GM19324 (cell line): ENCODE data around the gene PHF19.

Experiments
- ATAC-seq: cut with Tn5 transposase; IDR thresholded peaks from one replicate; pipeline ENCODE4 v1.9.1; 2021; ENCODE audit warnings: mild to moderate bottlenecking, moderate library complexity; ENCODE audit not compliant: unreplicated experiment, low FRiP score

The PHF19 gene

DNA sequence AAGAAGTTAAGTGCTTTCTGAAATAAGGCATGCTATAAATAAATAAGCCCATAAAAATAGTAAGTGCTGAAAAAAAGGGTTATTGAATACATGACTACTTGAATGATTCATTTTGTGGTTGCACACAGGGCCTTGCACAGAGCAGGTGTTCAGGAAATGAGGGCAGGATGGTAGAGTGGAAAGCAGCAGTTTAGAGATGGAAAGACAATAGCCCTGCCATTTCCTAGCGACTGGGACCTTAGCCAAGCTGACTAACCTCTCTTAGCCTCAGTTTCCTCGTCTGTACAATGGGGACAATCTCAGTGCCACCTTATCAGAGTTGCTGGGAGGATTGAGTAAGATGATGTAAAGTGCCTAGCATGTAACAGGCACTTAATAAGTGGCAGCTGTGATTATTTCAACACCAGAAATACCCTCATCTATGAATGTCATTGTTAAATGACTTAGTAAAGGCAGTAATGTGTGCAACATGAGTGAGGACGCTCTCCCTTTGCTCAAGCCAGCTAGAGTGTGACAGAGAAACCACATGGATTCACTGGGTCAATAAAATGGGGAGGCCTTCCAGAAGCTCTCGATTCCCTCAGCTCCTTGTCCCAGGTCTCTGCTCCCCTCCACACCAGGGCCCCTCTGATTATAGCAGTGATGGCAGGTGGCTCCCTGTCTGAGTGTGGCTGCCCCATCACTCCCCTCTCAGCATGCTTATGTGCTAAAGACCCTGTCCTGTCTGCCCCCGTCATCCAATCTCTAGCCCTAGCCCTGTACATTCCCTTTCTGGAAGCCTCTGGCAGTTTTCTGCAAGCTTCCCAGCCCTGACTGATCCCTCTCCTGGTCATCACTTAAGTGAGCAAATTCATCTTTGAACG is 16.0 kb upstream of the PHF19 start:
- peak; percentile 78 for ATAC-seq

DNA sequence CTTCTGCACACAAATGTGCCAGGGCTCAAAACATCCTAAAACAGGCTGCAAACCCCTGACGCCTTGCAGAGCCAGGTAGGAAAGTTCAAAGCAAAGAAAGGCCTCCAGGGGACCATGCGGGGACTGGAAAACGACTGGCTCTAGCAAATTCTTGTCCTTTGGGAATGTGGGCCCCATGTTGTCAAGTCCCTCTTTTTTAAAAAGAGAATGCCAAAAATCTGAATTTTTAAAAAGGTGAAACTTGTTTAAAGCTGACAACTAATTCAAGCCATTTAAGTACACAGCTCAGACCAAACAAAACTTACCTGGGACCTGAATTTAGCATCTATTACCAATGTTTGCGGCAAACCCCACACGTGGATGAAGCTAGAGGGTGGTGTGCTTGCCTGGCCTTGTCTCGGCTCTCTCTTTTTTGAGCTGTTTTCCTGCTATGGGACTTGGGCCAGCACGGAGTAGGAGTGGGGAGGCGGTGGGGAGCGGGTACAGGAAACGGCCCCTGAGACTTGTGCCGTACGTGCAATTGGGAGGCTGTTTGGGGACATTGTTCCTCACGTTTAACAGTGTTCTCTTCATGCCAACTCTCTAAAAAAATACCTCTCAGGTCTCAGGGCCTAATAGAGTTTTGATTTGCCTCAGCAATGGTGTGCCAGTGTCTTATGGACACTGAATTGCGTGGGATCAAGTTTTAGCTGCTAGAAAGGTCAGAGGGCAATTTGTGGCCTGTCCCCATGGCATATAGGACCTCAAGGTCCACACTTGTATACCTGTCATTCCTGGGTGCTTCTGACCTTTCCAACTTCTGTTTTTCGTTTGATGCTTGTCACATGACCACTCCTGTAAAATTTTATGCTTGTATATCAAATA is 15.1 kb upstream of the PHF19 start:
- ATAC-seq = peak; percentile 50

DNA sequence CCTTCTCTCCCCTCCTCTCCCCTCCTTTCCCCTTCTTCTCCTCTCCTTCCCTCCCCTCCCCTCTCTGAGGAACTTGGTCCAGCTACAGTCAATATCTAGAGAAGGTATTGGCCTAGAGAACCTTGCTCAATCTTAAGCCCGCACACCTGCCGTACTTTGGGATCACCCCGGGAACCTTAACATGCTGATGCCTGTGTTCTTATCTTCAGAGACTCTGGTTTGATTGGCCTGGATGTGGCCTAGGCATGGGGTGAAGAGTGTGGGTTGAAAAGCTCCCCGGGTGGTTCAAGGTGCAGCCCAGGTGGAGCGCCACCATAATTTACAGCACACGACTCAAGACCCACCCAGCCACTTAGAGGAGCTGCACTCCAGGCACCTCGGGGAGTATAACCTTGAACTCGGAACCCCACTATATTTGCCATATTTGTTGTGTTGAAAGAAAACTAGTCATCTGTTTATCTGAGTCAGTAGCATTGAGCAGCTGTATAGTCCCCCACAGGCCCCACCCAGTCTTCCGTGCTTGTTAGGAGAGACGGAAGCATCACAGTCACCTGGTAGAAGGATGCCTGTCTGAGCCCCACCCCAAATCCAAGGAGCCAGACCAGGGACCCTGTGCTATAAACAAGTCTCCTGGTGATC is 14.4 kb upstream of the PHF19 start:
- no peak for ATAC-seq

DNA sequence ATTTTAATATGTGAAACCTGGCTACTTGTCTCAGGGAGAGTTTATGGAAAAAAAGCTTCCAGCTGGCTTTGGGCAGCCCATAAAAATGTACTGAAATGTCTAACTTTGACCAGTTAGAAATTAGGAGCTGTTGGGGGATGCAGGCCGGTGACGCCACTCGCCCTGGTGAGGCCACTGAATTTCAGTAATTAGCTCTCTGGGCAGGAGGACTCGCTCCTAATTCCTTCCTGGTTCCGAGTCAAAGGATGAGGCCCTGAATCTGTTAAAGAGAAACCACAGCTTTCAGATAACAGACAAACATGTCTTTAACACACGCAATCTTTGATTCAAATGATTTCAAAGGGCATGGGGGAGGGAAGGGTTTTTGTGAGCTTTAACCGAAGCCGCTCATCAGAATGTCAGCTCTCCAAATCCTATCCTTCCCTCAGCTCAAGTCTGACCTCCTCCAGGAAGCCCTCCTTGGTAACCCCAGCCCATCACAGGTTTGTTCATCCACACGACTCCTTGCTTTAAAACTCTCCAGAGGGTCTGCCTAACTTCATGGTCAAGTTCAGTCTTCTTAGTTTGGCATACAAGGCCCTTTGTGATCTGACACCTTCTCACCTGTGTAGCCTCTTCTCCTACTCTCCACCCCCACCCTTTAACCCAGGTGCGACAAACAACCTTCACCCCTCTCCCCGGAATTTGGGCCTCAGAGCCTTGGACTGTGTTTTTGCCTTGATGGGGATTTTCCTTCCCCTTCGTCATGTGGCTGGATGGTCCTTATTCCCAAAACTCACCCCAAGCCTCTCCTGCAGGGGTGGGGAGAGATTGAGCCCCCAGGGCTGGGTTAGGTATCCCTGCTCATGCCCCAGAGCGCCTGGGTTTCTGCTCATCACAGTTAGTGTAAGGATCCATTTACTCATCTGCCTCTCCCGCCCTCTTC is 13.6 kb upstream of the PHF19 start:
- no peak for ATAC-seq

DNA sequence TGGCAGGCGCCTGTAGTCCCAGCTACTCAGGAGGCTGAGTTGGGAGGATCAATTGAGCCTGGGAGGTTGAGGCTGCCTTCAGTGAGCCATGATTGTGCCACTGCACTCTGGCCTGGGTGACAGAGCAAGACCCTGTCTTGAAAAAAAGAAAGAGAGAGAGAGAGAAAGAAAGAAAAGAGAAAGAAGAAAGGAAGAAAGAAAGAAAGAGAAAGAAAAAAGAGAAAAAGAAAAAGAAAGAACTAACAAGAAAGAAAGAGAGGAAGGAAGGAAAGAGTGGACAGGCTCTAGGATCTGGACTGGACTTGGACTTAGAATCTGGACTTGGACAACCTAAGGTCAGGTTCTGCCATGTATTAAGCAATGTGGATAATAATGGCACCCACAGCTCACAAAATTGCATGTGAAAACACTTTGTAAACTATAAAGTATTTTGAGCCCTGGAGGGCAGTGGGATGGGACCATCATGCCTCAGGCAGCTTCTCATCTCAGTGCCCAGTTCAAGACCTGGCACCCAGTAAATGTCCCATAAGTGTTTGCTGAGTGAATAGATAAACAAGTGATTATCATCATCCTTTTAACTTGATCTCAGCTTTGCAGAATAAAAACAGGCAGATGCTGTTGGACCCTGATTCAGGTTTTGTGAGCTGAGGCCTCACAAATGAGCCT is 12.8 kb upstream of the PHF19 start:
- ATAC-seq = no peak

DNA sequence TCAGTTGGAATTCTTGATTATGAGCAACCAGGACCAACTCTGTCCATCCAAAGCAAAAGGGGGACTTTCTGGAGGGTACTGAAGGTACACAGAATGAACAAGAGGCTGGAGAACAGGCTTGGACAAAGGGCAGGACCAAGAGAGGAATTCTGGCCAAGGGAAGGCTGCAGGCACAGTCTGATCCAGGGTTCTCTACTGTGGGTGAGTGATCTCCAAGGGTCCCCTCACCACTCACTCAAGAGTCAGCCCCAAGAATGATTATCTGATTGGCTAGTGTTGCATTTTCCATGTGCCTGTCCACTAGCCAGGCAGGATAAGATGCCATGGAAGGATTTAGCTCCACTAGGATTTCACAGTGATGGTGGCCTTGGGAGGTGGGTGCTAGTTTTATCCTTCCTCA is 11.6 kb upstream of the PHF19 start:
- ATAC-seq = no peak

DNA sequence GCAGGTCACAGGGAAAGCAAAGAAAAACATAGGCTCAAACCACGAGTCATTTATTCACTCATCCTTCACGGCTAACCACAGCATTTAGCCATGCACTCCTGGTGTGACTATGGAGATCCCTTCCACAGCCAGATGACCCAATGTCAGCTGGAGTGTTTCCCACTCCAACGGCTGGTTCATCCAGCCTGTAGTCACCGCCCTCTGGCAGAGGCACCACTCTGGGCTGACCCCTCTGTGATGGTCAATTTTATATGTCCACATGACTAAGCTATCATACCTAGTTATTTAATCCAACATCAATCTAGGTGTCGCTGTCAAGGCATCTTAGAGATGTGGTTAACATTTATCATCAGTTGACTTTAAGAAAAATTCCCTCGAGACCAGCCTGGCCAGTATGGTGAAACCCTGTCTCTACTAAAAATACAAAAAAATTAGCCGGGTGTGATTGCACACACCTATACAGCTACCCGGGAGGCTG is 9.5 kb upstream of the PHF19 start:
- no peak for ATAC-seq

DNA sequence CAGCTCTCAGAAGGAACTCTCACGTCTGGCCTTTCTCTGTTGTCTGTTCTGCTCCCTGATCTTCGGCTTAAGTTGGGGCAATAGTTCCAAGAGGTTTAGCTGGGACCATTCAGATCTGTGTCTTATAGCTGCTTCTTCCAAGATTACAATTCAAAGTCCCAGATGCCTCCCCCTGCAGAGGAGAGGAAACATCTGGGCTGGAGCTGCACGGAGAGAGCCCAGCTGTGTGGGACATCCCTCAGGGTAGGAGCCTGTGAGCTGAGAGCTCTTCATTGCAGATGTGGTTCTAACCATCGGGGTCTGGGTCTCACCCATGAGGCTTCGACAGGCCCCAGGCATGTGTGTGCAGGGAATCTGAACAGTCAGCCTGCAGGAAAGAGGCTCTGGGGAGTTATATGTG is 9.0 kb upstream of the PHF19 start:
- ATAC-seq = no peak

DNA sequence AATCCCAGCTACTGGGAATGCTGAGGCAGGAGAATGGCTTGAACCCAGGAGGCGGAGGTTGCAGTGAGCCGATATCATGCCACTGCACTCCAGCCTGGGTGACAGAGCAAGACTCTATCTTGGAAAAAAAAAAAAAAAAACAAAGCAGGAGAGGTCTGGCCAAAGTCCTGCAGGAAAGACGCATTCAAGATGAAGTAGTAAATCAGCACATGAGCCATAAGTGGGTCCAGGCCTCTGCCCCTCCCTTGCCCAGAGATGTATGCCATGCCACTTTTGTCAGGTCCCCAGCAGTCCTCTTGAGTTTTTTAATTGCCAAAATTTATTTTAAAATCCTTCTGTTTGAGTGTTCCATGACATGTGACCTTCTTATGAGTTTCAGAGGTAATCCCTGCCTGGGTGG is 8.5 kb upstream of the PHF19 start:
- ATAC-seq = no peak

DNA sequence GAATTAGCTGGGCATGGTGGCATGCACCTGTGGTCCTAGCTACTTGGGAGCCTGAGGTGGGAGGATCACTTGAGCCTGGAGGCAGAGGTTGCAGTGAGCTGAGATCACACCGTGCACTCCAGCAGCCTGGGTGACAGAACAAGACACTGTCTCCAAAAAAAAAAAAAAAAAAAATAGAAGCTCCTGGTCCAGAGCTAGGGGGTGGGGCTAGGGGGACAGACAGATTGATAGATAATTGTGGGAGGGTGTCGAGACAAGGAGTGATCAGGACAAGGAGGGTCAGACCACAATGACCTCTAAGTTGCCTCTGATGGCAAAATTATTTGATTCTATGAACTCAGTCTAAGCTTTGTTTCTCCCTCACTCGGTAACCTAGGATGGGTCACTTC is 6.6 kb upstream of the PHF19 start:
- ATAC-seq = no peak

DNA sequence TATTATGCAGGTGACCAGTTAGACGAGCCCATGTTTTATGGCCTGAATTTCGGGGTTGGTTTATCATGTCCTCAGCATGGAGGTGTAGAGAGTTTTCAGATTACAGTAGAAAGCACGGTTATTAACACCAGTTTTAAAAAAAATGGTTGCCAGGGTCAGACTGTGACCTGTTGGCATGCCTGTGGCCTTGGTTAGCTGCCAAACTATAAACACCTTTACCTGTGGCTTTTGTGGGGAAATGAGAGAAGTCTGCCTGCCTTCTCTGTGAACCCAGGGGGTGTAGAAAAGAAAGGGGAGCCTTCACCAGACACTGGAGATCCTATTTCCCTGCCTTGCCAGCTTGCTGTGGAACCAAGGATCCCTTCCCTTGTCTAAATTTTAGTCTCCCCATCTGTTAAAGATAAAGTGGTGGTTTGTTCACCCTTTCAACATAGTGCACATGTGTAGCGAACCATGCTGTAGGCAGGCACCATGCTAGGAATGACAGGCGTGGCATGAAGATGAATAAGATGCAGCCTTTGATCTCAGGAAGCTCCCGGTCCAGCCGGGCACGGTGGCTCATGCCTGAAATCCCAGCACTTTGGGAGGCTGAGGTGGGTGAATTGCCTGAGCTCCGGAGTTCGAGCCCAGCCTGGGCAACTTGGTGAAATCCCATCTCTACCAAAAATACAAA is 6.1 kb upstream of the PHF19 start:
- ATAC-seq = no peak

DNA sequence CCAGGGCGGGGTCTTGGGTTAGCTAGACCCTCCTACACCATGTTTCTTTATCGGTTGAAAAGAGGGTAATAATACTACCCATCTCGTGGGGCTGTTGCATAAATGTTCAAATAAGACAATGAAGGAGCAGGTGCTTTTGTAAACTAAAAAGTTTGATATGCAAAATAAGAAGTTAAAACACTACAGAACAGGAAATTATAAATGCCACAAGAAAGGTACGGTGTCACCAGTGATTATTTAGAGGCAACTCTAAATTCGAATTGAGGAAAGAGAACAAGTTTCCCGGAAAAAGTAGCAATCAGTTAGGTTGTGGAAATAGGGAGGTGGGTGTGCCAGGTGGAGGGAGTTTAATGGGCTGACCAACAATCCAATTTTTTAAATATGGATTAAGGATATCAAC is 2.5 kb upstream of the PHF19 start:
- no peak for ATAC-seq

DNA sequence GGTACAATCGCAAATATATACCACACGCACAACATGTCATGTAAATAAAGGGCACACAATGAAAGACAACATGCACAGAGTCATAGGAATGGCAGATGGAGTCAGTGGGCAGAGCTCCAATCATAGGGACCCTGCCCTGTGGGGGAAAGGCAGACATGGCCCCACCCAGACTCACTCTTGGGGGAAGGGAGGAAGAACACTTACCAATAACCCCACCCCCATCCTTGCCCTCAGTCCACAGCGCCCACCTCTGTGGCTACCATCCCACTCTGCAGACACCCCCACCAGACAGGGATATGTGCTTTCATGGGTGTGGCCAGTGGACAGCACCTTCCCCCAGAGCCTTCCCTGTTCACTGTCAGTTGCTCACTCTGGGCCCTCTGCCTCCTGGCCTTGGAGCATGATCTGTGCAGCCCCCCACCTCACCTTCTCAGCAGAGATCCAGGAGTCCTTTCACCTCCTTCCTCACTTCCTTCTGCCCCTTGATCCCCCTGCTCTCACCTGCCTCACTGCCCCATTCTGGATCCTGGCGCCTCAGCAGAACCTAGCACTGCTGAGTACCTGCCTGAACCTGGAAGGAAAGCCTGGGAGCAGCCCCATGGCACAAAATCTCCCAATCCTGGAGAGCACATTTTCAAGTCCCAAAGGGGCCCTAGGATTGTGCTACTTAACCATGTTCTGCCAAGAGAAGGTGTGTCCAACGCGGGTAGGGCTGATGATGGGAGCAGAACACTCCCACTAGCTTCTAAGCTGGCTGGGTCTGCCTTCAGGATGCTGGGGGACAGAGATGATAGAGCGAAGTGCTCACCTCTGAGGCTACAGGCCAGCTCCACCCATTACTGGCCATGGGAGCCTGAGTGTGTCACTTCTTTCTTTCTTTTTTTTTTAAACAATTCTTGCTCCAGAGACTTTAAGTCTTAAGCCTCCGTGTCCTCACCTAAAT is 1.5 kb upstream of the PHF19 start:
- ATAC-seq = no peak

DNA sequence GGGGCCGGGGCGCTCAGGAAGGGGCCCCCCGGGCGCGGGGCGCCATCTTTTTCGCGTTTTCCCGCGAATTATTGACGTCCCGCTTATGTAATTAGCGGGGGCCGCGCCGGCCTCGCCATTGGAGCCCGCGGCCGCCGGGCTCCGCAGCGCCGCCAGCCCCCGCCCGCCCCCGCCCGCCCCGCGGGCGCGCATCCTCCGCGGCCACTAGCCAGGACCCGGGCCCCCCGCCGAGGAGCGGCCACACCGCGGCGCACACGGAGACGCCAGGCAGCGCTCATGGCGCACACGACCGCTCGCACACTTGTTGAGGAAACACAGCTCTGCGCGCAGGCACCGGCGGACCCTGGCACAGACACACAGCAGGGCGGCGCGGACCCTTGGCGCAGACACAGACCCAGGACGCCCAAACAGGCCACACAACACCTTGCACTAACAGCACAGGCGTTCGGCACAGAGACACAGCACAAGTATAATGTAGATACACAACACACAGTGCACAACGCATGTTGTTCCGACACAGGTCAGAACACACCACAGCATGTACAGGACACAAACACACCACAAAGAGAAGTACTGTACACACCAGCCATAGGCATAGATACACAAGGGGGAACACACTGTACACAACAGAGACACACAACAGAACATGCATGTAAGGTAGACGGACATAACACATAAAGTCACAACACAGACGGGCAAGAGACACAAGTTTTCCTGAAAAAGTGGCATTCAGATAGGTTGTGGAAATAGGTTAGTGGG is 467 bp upstream of the PHF19 start:
- peak; percentile 46 for ATAC-seq

DNA sequence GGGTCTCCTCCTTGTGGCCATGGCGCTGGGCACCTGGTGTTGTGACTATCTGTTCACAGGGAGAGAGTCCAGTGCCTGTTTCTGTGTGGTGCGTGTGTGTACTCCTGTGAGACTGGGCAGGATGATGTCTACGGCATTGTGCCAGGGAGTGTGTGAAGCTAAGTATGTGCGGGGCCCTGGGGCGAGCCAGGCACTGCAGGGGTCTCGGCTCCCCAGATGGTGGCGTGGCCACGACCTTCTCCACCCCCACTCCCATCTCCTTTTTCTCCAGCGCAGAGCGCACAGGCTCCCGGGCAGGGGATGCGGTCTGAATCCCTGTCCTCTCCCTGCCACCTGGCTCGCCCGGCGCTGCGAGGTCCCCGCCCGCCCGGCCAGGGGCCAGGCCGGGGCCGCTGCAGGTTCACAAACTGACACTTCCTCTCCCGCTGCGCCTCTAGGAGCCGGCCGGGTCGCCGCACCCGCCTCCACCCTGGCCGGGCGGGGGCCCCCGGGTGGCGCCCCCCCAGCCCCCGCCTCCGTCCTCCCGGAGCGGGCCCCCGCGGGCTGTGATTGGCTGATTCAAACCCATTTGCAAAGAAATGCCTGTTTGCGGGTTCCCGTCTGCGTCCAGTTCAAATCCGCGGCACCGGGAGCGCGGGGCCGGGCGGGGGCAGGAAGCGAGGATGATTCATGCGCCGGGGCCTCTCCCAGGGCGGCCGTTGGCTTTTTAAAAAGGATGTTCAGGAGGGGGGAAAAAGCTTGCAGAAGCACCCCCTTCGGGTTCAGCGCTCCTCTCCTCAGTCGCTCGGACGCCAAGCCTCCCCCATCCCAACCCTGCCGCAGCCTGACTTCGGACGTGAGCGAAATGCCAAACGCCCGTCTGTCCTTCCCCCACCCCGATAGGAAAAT is 790 bp downstream of the PHF19 start:
- ATAC-seq = peak; percentile 69

DNA sequence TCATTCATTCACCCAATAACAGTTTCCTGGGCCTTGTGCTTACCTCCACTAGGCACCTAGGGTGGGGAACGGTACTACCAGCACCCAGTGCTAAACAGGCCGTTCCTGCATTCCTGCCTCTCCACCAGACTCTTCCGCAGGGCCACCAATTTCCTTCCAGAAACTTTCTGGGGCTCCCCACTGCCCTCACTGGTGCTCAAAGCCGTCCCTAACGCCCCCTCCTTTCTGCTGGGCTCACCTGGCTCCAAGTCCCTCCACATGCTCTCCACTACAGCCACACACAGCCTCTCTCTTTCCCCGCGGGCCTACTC is 1.4 kb downstream of the PHF19 start:
- no peak for ATAC-seq
